H1 (cell line): Measurements from ENCODE around the gene HMCN1. TPM values are rescaled to one million over a fixed set of nuclear protein-coding genes. Genes with fewer than 3 reads are reported as not detected.

Experiments
- CTCF ChIA-PET: fragments of 300-600 bp; sonication (Branson Sonifier 250); formaldehyde crosslinking; loops from one replicate; lab custom pipeline; 2021; ENCODE audit not compliant: partially characterized antibody; lab: Charles Lee
- POLR2A ChIA-PET: fragments of 300-600 bp; sonication (Branson Sonifier 250); formaldehyde crosslinking; loops from one replicate; lab custom pipeline; 2021; ENCODE audit warnings: inconsistent platforms; ENCODE audit not compliant: partially characterized antibody; lab: Charles Lee
- DNase-seq, 2 experiments: peaks; one replicate each; pipeline versions ENCODE4 v3.0.0 to v3.0.0-alpha.2; 2010 to 2022; ENCODE audit warnings: low spot score in 2 of 2, low read depth in 1 of 2, mixed read lengths in 1 of 2
- FAIRE-seq: peaks from 2 replicates; lab custom pipeline; 2011; peaks lifted over from hg19 to GRCh38; lab: Jason Lieb, UNC
- H2AFZ ChIP-seq: 2 replicates; pipeline ENCODE4 v1.8.1; 2012; ENCODE audit warnings: low read length, inconsistent platforms
- H2AK5ac ChIP-seq: 2 replicates; pipeline ENCODE4 v1.6.1; 2013; ENCODE audit warnings: low read depth, low read length
- H2BK120ac ChIP-seq: replicated peaks from 2 replicates; pipeline ENCODE3; 2013; ENCODE audit warnings: low read depth, low read length, inconsistent platforms
- H2BK12ac ChIP-seq: 2 replicates; pipeline ENCODE4 v1.6.1; 2013; ENCODE audit warnings: low read depth, low read length
- H2BK15ac ChIP-seq: 2 replicates; pipeline ENCODE4 v1.6.1; 2013; ENCODE audit warnings: low read length
- H2BK20ac ChIP-seq: 2 replicates; pipeline ENCODE4 v1.6.1; 2013; ENCODE audit warnings: low read length
- H2BK5ac ChIP-seq: 2 replicates; pipeline ENCODE4 v1.6.1; 2013; ENCODE audit warnings: low read depth, low read length
- H3K14ac ChIP-seq: 2 replicates; pipeline ENCODE4 v1.6.1; 2013; ENCODE audit warnings: inconsistent platforms; ENCODE audit not compliant: insufficient read length
- H3K18ac ChIP-seq: 2 replicates; pipeline ENCODE4 v1.6.1; 2013; ENCODE audit warnings: low read length; ENCODE audit errors: extremely low read depth
- H3K23ac ChIP-seq: 2 replicates; pipeline ENCODE4 v1.6.1; 2013; ENCODE audit warnings: inconsistent platforms; ENCODE audit not compliant: insufficient read length
- H3K23me2 ChIP-seq: 2 replicates; pipeline ENCODE4 v1.6.1; 2013; ENCODE audit warnings: low read depth, low read length
- H3K27ac ChIP-seq: 2 replicates; pipeline ENCODE4 v1.6.1; 2011; ENCODE audit warnings: low read depth, low read length, inconsistent platforms
- H3K27me3 ChIP-seq, 4 experiments: replicated peaks in 1 of 4; 1 replicate in 1 of 4; 2 replicates in 3 of 4; pipeline versions ENCODE4 v1.6.1 to v1.8.1; 2011 to 2013; ENCODE audit warnings: low read length in 3 of 4, mild to moderate bottlenecking in 3 of 4, inconsistent platforms in 2 of 4, mixed read lengths in 2 of 4, moderate library complexity in 1 of 4; ENCODE audit not compliant: control insufficient read depth in 3 of 4, insufficient read depth in 3 of 4; ENCODE audit errors: extremely low read depth in 1 of 4
- H3K36me3 ChIP-seq, 4 experiments: 2 replicates each; pipeline versions ENCODE4 v1.6.1 to v1.8.1; 2011 to 2013; ENCODE audit warnings: mild to moderate bottlenecking in 4 of 4, low read length in 3 of 4, moderate library complexity in 2 of 4, control low read depth in 1 of 4, inconsistent platforms in 1 of 4; ENCODE audit not compliant: insufficient read depth in 4 of 4, control insufficient read depth in 2 of 4
- H3K4ac ChIP-seq: replicated peaks from 2 replicates; pipeline ENCODE3; 2013; ENCODE audit warnings: low read length, low read depth, mixed read lengths, inconsistent platforms; ENCODE audit not compliant: insufficient read length
- H3K4me1 ChIP-seq, 4 experiments: replicated peaks in 1 of 4; 1 replicate in 1 of 4; 2 replicates in 3 of 4; pipeline versions ENCODE4 v1.6.1 to v1.8.1; 2011 to 2013; ENCODE audit warnings: low read length in 3 of 4, inconsistent platforms in 2 of 4, mixed read lengths in 1 of 4; ENCODE audit not compliant: insufficient read depth in 4 of 4, control insufficient read depth in 3 of 4
- H3K4me2 ChIP-seq, 2 experiments: 2 replicates each; pipeline versions ENCODE4 v1.6.1 to v1.8.1; 2011 to 2013; ENCODE audit warnings: low read depth in 2 of 2, low read length in 2 of 2, control low read depth in 1 of 2, inconsistent platforms in 1 of 2, mild to moderate bottlenecking in 1 of 2; ENCODE audit not compliant: insufficient read depth in 1 of 2
- H3K4me3 ChIP-seq, 4 experiments: fragments of 200-600, 300-600 bp in 1 of 4; sonication (generic), shearing (Covaris generic), sonication (Bioruptor Twin) in 1 of 4; 2 replicates each; pipeline versions ENCODE4 v1.5.1 to v1.8.1; 2011 to 2016; ENCODE audit warnings: low read length in 4 of 4, low read depth in 3 of 4, control low read depth in 2 of 4, inconsistent platforms in 2 of 4, mild to moderate bottlenecking in 2 of 4, mixed read lengths in 1 of 4, moderate library complexity in 1 of 4; ENCODE audit not compliant: insufficient read depth in 2 of 4; ENCODE audit errors: extremely low read depth in 1 of 4
- H3K56ac ChIP-seq: replicated peaks from 2 replicates; pipeline ENCODE3; 2013; ENCODE audit warnings: low read depth, mild to moderate bottlenecking, mixed read lengths, low read length, inconsistent platforms; ENCODE audit not compliant: insufficient read length
- H3K79me1 ChIP-seq: 2 replicates; pipeline ENCODE4 v1.6.1; 2013; ENCODE audit warnings: low read depth, low read length, control low read depth
- H3K79me2 ChIP-seq, 2 experiments: 2 replicates each; pipeline versions ENCODE4 v1.6.1 to v1.8.1; 2012 to 2013; ENCODE audit warnings: low read length in 2 of 2, mild to moderate bottlenecking in 2 of 2, inconsistent platforms in 1 of 2; ENCODE audit not compliant: insufficient read depth in 2 of 2, control insufficient read depth in 1 of 2
- H3K9ac ChIP-seq, 4 experiments: replicated peaks in 1 of 4; 1 replicate in 1 of 4; 2 replicates in 3 of 4; pipeline versions ENCODE4 v1.6.1 to v1.8.1; 2011 to 2013; ENCODE audit warnings: low read depth in 3 of 4, low read length in 3 of 4, control low read depth in 2 of 4, mild to moderate bottlenecking in 2 of 4, moderate library complexity in 2 of 4, inconsistent platforms in 1 of 4; ENCODE audit errors: extremely low read depth in 1 of 4
- H3K9me3 ChIP-seq, 2 experiments: 2 replicates each; pipeline versions ENCODE4 v1.6.1 to v1.8.1; 2012 to 2013; ENCODE audit warnings: mild to moderate bottlenecking in 2 of 2, moderate library complexity in 2 of 2, control low read depth in 1 of 2, inconsistent platforms in 1 of 2, low read depth in 1 of 2, low read length in 1 of 2, mixed read lengths in 1 of 2; ENCODE audit not compliant: insufficient read depth in 2 of 2
- H4K20me1 ChIP-seq, 2 experiments: replicated peaks in 1 of 2; 2 replicates each; pipeline versions ENCODE3 to v1.8.1; 2011 to 2013; ENCODE audit warnings: inconsistent platforms in 2 of 2, low read length in 2 of 2, mild to moderate bottlenecking in 1 of 2; ENCODE audit not compliant: insufficient read depth in 2 of 2, control insufficient read depth in 1 of 2
- H4K5ac ChIP-seq: 2 replicates; pipeline ENCODE4 v1.6.1; 2013; ENCODE audit warnings: low read length, low read depth, mixed read lengths, inconsistent platforms; ENCODE audit not compliant: insufficient read length
- H4K8ac ChIP-seq: 2 replicates; pipeline ENCODE4 v1.8.0; 2013; ENCODE audit warnings: mild to moderate bottlenecking, moderate library complexity, low read length, inconsistent platforms; ENCODE audit not compliant: insufficient read depth; ENCODE audit errors: extremely low read depth
- H4K91ac ChIP-seq: replicated peaks from 2 replicates; pipeline ENCODE3; 2013; ENCODE audit warnings: low read length, mixed read lengths, inconsistent platforms; ENCODE audit not compliant: insufficient read length
- CBX8 ChIP-seq: fragments of 300-800, 300-1000 bp; sonication (generic); IDR thresholded peaks from 2 replicates; pipeline ENCODE4 v1.7.1; 2016; ENCODE audit warnings: low read depth, low read length, borderline replicate concordance
- CTCF ChIP-seq, 3 experiments: IDR thresholded peaks; 1 replicate in 2 of 3; 2 replicates in 1 of 3; pipeline versions ENCODE4 v1.5.1 to v1.6.1; 2011; ENCODE audit warnings: low read length in 3 of 3, mild to moderate bottlenecking in 3 of 3, inconsistent platforms in 2 of 3, low read depth in 1 of 3, moderate library complexity in 1 of 3; ENCODE audit not compliant: insufficient read depth in 1 of 3; ENCODE audit errors: control extremely low read depth in 1 of 3
- EP300 ChIP-seq, 2 experiments: IDR thresholded peaks; 1 replicate in 1 of 2; 2 replicates in 1 of 2; pipeline ENCODE4 v1.6.1; 2011 to 2012; ENCODE audit warnings: low read depth in 2 of 2, low read length in 2 of 2, mild to moderate bottlenecking in 2 of 2, borderline replicate concordance in 1 of 2, inconsistent platforms in 1 of 2, moderate library complexity in 1 of 2
- GTF2F1 ChIP-seq: IDR thresholded peaks from 2 replicates; pipeline ENCODE4 v1.6.1; 2012; ENCODE audit warnings: low read depth, low read length, improper control_type of control experiment, borderline replicate concordance
- JUND ChIP-seq: IDR thresholded peaks from 2 replicates; pipeline ENCODE4 v1.6.1; 2011; ENCODE audit warnings: mild to moderate bottlenecking, improper control_type of control experiment, low read length
- RAD21 ChIP-seq, 2 experiments: IDR thresholded peaks in 1 of 2; conservative IDR thresholded peaks in 1 of 2; 2 replicates each; pipeline ENCODE4 v1.6.1; 2011; ENCODE audit warnings: low read depth in 2 of 2, low read length in 2 of 2, improper control_type of control experiment in 1 of 2, inconsistent platforms in 1 of 2, mild to moderate bottlenecking in 1 of 2, moderate library complexity in 1 of 2
- SIRT6 ChIP-seq: IDR thresholded peaks from one replicate; pipeline ENCODE4 v1.7.1; 2012; ENCODE audit warnings: low read length, inconsistent platforms
- TEAD4 ChIP-seq: IDR thresholded peaks from 2 replicates; pipeline ENCODE4 v1.6.1; 2012; ENCODE audit warnings: low read depth, low read length, inconsistent platforms, mixed read lengths
- YY1 ChIP-seq: IDR thresholded peaks from 2 replicates; pipeline ENCODE4 v1.6.1; 2011; ENCODE audit warnings: low read depth, mild to moderate bottlenecking, low read length
- ZNF274 ChIP-seq: IDR thresholded peaks from 2 replicates; pipeline ENCODE4 v1.7.0; 2012; ENCODE audit warnings: low read length, borderline replicate concordance; ENCODE audit errors: extremely low read depth
- WGBS, 2 experiments: shearing (Covaris generic) in 1 of 2; methylation state at CpG; one replicate each; pipeline versions ENCODE4 v1.1.6 to v1.1.7; 2013 to 2015; ENCODE audit warnings: low lambda C conversion rate in 2 of 2, mixed read lengths in 2 of 2, inconsistent platforms in 1 of 2, low coverage in 1 of 2, missing lambda C conversion rate in 1 of 2; ENCODE audit not compliant: insufficient replicate concordance in 2 of 2, insufficient coverage in 1 of 2, insufficient read length in 1 of 2; ENCODE audit errors: extremely low coverage in 1 of 2, missing lambda C conversion rate in 1 of 2; 5-methylcytosine and 5-hydroxymethylcytosine counted together
- polyA plus RNA-seq, 7 experiments: library from polyadenylated mRNA; depleted of rRNA in 3 of 7; stranded (reverse) in 5 of 7; unstranded in 2 of 7; fragments of >200 nt in 5 of 7; fragments of 200-250 nt in 2 of 7; gene quantifications; 1 replicate in 5 of 7; 2 replicates in 1 of 7; 4 replicates in 1 of 7; pipeline versions ENCODE4 v1.2.1 to v1.2.3, GENCODE V29; 2011 to 2013; ENCODE audit warnings: missing spikeins in 2 of 7, mixed read lengths in 2 of 7
- total RNA-seq: library from RNA; stranded (reverse); fragmentation: NEBNext Ultra II Directional; extraction: Animal tissue kit (Norgen Biotek cat#: 25700); gene quantifications from 2 replicates; pipeline ENCODE4 v1.2.1, GENCODE V29; 2021

HMCN1 gene
- total and polyA plus RNA-seq, 2 of the 8 experiments (the other 6 are each of a cell fraction or from before 2014, with no cell fraction given): 13.8 to 14.6 TPM

DNA sequence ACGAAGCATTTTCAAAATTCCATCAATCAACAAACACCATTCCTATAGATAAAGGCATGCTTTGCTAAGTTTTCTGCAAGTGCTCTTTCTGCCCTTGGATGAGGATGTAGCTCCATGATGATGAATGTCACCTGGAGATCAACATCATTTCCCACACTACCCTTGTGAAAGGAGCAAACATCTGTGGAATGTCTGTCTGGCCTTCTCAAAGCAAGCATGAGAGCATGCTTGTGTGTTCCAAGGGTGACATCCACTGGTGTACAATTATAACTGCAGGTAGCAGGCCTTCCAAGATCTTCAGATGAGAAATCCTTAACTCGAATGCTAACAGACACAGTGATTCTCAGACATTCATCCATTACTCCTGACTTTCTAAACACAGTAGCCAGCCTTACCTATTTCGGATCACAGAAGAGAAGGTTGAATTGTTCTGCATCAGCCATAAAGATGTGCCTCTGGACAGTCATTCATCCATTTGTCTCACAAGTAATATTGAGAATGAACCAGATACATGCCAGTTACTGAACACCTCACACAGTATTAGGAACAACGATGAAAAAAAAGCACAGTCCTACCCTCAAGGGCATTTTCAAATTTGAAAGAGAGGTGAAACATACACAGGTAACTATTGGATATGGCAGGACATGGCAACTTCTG is 478.5 kb downstream of the HMCN1 start:
- Histone ChIP-seq H3K4ac (no peak overlapping the region), H3K56ac (no peak overlapping the region), H3K18ac (no peak overlapping the region), H2AFZ (peak overlapping the region; percentile 52; the same call in 1 of the 2 replicates), H3K23ac (no peak overlapping the region), H4K20me1 (no peaks in the 10 kb centered on the region), H3K4me3 (no peak overlapping the region), H3K14ac (no peak overlapping the region), H3K4me1 (no peaks in the 10 kb centered on the region), H3K27ac (no peak overlapping the region), H3K9me3 (no peaks in the 10 kb centered on the region), H3K23me2 (no peaks in the 10 kb centered on the region), H3K9ac (no peak overlapping the region), H4K91ac (no peak overlapping the region), H4K8ac (no peak overlapping the region), H2BK5ac (no peak overlapping the region), H2BK120ac (no peak overlapping the region), H3K79me2 (no peaks in the 10 kb centered on the region), H3K27me3 (no peaks in the 10 kb centered on the region), H2BK15ac (no peak overlapping the region), H3K36me3 (no peaks in the 10 kb centered on the region), H3K79me1 (no peaks in the 10 kb centered on the region), H2BK12ac (no peak overlapping the region), H2BK20ac (no peak overlapping the region), H4K5ac (no peak overlapping the region), H2AK5ac (no peak overlapping the region), H3K4me2 (no peak overlapping the region)
- TF ChIP-seq RAD21 (IDR thresholded peaks at IDR 0.05 in 1 of 2, conservative IDR thresholded peaks at IDR 0.05 in 1 of 2; ENCODE audit: low read depth in 2 of 2, low read length in 2 of 2) (peak; percentile 99), TEAD4 (peak; percentile 97), EP300 (IDR thresholded peaks at IDR 0.05; ENCODE audit: borderline replicate concordance in 1 of 2, low read depth in 2 of 2, low read length in 2 of 2) (peak in 1 of 2 experiments; percentile 6; a peak in 1 of 3 replicates), GTF2F1 (no peak), JUND (no peak), SIRT6 (no peak), ZNF274 (no peak), CBX8 (no peak), YY1 (peak; percentile 46; the same call in 1 of the 2 replicates), CTCF (IDR thresholded peaks at IDR 0.05; ENCODE audit: control extremely low read depth in 1 of 3, insufficient read depth in 1 of 3, low read depth in 1 of 3, low read length in 3 of 3) (peak in 2 of 3 experiments; percentile 86 to 92; a peak in 3 of 4 replicates)
- DNase-seq (peak in 1 of 2 experiments; percentile 21), FAIRE-seq (peak; percentile 96)
- ChIA-PET CTCF (interaction anchor here (0.6 to 2.2 kb wide), 27 partner anchors 9 to 1013 kb away, joined by 3 to 25 read pairs (median 3); partner anchors contain the start of gene HMCN1), POLR2A (no interaction called here)
- 74% methylated on average over 4 of the region's 4 CpGs; no CpG with 5 or more reads in 1 of the 2 experiments for WGBS, 2 experiments
